GM19240 (cell line): ENCODE data around the gene NAALADL1.
"Not testable (repeated sequence)": the region's sequence is repeated elsewhere in the genome, so short reads cannot be mapped to it uniquely, and the experiment has no call there.

Experiments used
- DNase-seq: peaks from one replicate; pipeline ENCODE4 v3.0.0; 2011; ENCODE audit warnings: low spot score; ENCODE audit not compliant: insufficient read length

The NAALADL1 gene

GRCh38 chr11:65051398-65051858 lies 6.9 kb downstream of the NAALADL1 start:
- DNase-seq: no peak

GRCh38 chr11:65047581-65048422 lies 10.6 kb downstream of the NAALADL1 start:
- no peak for DNase-seq

DNA sequence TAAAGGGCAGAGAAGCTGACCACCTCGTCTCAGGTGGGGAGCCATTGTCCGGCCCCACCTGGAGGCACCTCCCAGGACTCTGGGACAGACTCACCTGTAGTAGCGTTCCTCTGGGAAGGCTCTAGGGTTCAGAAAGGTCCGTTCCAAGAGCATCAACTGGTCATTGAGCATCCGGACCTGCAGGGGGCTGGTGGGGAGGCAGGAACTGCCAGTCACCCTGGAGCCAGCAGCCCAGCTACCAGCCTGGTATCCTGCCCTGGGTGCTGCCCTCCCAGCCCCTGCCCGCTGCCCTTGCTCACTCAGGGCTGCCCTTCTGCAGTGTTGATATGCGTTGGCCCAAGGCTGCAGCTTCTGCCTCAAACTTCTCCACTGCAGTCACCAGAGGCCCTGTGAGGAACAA lies 12.6 kb downstream of the NAALADL1 start:
- no peak for DNase-seq

- no peak for DNase-seq
Observed at GRCh38 chr11:65045061-65045460, 13.3 kb downstream of the NAALADL1 start.

- no peak for DNase-seq
Observed at GRCh38 chr11:65043881-65044501, 14.4 kb downstream of the NAALADL1 start.

GRCh38 chr11:65042891-65043290 lies 15.5 kb downstream of the NAALADL1 start:
- DNase-seq: no peak

- DNase-seq: peak; percentile 98
Observed at GRCh38 chr11:65040847-65041622, 17.3 kb downstream of the NAALADL1 start, which contains the start of gene SAC3D1. SAC3D1 (plus strand) TSS chr11:65041210; CDS start chr11:65041293, 83 bp downstream.

GRCh38 chr11:65040520-65040846 lies 17.9 kb downstream of the NAALADL1 start:
- no peak for DNase-seq

- DNase-seq: no peak
Observed at GRCh38 chr11:65036931-65037330, 21.4 kb downstream of the NAALADL1 start.

DNA sequence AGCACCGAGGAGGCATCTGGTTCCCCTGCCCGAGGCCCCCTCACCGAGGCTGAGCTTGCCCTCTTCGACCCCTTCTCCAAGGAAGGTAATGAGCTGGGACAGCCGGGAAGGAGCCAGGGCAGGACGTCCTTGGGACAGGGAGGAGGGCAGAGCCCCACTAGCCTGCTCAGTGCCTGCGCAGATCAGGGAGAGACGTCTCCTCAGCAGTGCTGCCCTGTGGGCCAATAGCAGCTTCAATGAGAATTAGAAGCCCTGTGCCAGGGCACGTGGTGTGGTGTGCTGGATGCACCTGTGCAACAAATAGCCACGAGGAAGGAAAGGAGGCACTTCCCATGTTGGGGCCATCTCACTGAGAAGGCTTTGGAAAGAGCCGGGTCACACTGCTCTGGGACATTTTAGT lies 22.8 kb downstream of the NAALADL1 start:
- no peak for DNase-seq

DNA sequence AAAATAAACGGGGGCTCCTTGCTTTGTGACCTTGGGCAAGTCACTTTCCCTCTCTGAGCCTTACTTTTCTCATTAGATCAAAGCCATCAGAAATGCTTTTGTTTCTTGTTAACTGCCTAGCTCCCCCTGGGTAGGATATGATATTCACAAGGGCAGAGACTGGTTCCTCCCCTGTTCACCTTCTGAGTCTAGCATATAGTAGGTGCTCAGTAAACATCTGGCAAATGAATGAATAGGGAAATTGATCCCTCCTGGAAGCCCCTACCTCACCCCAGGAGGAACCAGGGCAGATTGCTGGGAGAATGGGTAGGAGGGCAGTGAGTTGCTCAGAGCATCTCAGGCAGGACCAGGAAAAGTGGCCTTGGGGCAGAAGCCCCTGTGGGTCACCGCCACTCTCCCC lies 23.9 kb downstream of the NAALADL1 start:
- no peak for DNase-seq

DNA sequence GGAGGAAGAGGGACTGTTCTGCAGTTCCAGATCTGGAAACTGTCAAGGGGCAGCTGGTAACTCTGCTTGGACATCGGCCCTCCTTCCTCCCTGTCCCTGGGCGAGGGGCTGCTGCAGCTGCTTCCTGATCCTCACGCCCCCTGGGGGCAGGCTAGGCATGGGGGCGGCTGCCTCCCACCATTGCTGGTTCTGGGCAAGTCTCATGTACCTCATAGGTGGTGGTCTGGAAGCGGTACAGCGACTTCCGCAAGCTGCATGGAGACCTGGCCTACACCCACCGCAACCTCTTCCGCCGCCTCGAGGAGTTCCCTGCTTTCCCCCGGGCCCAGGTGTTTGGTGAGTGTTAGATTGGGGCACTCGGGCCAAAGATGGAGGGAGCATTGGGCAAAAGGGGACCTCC lies 26.1 kb downstream of the NAALADL1 start:
- DNase-seq: no peak

GRCh38 chr11:65027213-65028067 lies 30.9 kb downstream of the NAALADL1 start, which contains the start of gene SNX15:
SNX15 (plus strand) TSS chr11:65027439; CDS start chr11:65027538, 99 bp downstream.
- peak; percentile 89 for DNase-seq

DNA sequence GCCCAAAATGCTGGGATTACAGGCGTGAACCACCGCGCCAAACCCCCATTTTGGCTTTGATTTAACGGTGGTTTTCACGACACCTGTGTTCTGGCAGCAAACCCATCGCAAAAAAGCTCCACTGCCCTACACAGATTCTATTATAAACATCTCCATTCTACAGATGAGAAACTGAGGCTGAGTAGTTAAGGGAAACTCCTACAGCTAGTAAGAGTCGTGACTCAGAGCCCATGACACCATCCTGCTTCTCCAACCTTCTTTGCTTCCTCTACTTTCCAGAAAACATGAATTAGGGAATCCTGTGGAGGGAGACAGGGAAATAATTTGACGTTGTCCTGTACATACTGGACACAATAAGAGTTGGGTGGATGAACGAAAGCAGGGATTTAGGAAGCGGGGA lies 31.5 kb downstream of the NAALADL1 start:
- no peak for DNase-seq

- DNase-seq: not testable (repeated sequence)
Observed at GRCh38 chr11:65023502-65023901, 34.9 kb downstream of the NAALADL1 start.

GRCh38 chr11:65021509-65021908 lies 36.8 kb downstream of the NAALADL1 start:
- DNase-seq: no peak

GRCh38 chr11:65021003-65021402 lies 37.4 kb downstream of the NAALADL1 start:
- DNase-seq: no peak

GRCh38 chr11:65019824-65020223 lies 38.5 kb downstream of the NAALADL1 start:
- no peak for DNase-seq

- DNase-seq: no peak
Observed at GRCh38 chr11:65017937-65018336, 40.4 kb downstream of the NAALADL1 start.

DNA sequence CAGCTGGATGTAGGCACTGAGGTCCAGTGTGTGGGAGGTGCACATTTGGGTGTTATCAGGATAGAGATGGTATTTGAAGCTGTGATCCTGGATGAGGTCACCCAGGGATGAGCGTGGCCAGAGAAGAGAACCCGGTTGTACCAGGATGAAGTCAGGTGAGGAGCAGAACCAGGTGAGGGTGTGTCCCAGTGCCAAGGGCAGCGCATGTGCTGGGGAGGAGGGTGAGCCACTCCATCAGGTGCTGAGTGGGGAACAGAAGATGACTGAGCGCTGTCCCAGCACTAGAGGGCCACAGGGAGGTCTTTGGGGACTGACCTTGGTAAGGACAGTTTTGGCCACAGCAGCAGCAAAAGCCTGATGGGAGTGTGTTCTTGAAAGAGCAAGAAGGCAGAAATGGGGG lies 41.6 kb downstream of the NAALADL1 start:
- no peak for DNase-seq

DNA sequence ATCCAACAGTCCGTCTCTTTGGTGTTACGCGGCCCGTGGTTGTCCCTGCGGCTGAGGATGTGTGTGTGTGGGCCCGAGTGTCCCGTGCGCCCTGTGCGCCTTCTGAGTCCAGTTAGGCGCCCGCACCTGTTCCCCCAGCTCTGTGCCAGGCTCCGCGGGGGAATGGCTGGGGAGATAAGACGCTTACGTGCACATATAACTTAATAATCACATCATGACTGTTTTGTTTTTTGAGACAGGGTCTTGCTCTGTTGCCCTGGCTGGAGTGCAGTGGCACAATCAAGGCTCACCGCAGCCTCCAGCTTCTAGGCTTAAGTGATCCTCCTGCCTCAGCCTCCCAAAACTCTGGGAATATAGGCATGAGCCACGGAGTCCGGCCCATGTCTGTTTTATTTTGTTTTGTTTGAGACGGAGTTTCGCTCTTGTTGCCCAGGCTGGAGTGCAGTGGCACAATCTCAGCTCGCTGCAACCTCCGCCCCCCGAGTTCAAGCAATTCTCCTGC lies 43.6 kb downstream of the NAALADL1 start:
- DNase-seq: no peak
